Nephron (organoid): ENCODE results near the gene ANKFN1.

ENCODE experiments used
- H3K27ac Mint-ChIP-seq, 3 experiments: 2 replicates each; pipeline ENCODE4 v1.8.0; 2020; ENCODE audit warnings: mixed read lengths in 3 of 3, mild to moderate bottlenecking in 2 of 3, moderate library complexity in 1 of 3
- H3K27me3 Mint-ChIP-seq: 2 replicates; pipeline ENCODE4 v1.8.0; 2021; ENCODE audit warnings: low read depth, mild to moderate bottlenecking, moderate library complexity, mixed read lengths
- H3K36me3 Mint-ChIP-seq: 2 replicates; pipeline ENCODE4 v1.8.0; 2020; ENCODE audit warnings: low read depth, mixed read lengths
- H3K4me1 Mint-ChIP-seq: 2 replicates; pipeline ENCODE4 v1.8.0; 2020; ENCODE audit warnings: mixed read lengths
- H3K4me3 Mint-ChIP-seq, 3 experiments: 2 replicates each; pipeline ENCODE4 v1.8.0; 2020; ENCODE audit warnings: mild to moderate bottlenecking in 3 of 3, mixed read lengths in 3 of 3, moderate library complexity in 2 of 3
- H3K9me3 Mint-ChIP-seq: 2 replicates; pipeline ENCODE4 v1.8.0; 2020; ENCODE audit warnings: mixed read lengths
- CTCF ChIP-seq, 3 experiments: fragments of 200-600 bp; sonication (generic); IDR thresholded peaks; one replicate each; pipeline ENCODE4 v1.5.0; 2021; ENCODE audit warnings: antibody characterized with exemption in 3 of 3; ENCODE audit not compliant: unreplicated experiment in 3 of 3

Gene ANKFN1

GRCh38 chr17:56475116-56475515 lies 321.8 kb downstream of the ANKFN1 start:
- Mint-ChIP-seq H3K9me3 (peaks cover 14% of the 10 kb centered on the region), H3K27me3 (peaks cover 5% of the 10 kb centered on the region), H3K4me3 (no peak overlapping the region), H3K4me1 (peaks cover 6% of the 10 kb centered on the region), H3K27ac (no peak overlapping the region), H3K36me3 (peaks cover 6% of the 10 kb centered on the region)
- no peak for TF ChIP-seq CTCF (IDR thresholded peaks at IDR 0.05; ENCODE audit: unreplicated experiment in 3 of 3)

GRCh38 chr17:56478836-56479447 lies 325.7 kb downstream of the ANKFN1 start:
- H3K27me3 Mint-ChIP-seq = peaks cover 5% of the 10 kb centered on the region
- H3K36me3 Mint-ChIP-seq = no peaks in the 10 kb centered on the region
- no peak overlapping the region for H3K4me3 Mint-ChIP-seq
- H3K9me3 Mint-ChIP-seq = no peaks in the 10 kb centered on the region
- H3K27ac Mint-ChIP-seq = no peak overlapping the region
- peaks cover 32% of the 10 kb centered on the region for H3K4me1 Mint-ChIP-seq
- TF ChIP-seq CTCF (IDR thresholded peaks at IDR 0.05; ENCODE audit: unreplicated experiment in 3 of 3) = peak; percentile 50 to 60 (median 55)

DNA sequence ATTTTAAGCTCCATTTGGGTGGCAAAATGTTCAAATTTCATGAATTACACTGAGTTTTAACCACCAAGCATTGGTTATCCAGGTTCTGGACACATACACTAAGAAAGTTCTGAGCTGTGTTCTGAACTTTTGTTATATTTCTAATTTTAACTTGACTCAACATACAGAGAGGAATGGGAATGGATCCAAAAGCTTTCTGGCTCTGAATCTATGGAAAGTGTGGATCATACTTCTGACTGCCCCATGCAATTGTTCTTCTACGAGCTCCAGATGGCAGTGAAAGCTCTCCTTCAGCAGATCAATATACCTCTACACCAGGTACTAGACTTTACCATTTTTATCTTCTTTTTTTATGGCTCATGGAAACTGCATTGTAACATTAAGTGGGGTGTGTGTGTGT lies 327.2 kb downstream of the ANKFN1 start:
- H3K9me3 Mint-ChIP-seq = no peaks in the 10 kb centered on the region
- peak overlapping the region in 1 of 3 experiments; percentile 12 for H3K27ac Mint-ChIP-seq
- H3K27me3 Mint-ChIP-seq = peaks cover 5% of the 10 kb centered on the region
- peaks cover 41% of the 10 kb centered on the region for H3K4me1 Mint-ChIP-seq
- no peak overlapping the region for H3K4me3 Mint-ChIP-seq
- no peaks in the 10 kb centered on the region for H3K36me3 Mint-ChIP-seq
- TF ChIP-seq CTCF (IDR thresholded peaks at IDR 0.05; ENCODE audit: unreplicated experiment in 3 of 3) = no peak

DNA sequence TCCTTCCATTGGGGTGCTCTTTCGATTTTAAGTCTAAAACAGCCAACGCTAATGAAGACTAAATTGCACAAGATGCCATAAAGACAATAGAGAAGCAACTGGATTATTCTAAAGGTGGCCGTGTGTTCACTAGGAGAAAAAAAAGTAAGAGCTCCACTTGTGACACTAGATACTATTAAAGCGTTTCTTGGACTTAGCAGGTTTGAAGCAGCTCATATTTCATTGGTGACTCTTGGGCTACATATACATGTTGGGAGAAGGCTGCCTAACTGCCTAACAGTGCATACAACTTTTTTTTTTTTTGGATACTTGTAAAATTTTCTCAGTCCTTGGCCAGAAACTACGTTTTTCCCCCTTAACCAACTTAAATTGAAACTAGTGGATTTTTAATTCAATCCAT lies 328.4 kb downstream of the ANKFN1 start:
- no peak for TF ChIP-seq CTCF (IDR thresholded peaks at IDR 0.05; ENCODE audit: unreplicated experiment in 3 of 3)
- Mint-ChIP-seq H3K27me3 (peaks cover 5% of the 10 kb centered on the region), H3K27ac (no peak overlapping the region), H3K4me3 (no peak overlapping the region), H3K4me1 (peaks cover 41% of the 10 kb centered on the region), H3K36me3 (no peaks in the 10 kb centered on the region), H3K9me3 (no peaks in the 10 kb centered on the region)

DNA sequence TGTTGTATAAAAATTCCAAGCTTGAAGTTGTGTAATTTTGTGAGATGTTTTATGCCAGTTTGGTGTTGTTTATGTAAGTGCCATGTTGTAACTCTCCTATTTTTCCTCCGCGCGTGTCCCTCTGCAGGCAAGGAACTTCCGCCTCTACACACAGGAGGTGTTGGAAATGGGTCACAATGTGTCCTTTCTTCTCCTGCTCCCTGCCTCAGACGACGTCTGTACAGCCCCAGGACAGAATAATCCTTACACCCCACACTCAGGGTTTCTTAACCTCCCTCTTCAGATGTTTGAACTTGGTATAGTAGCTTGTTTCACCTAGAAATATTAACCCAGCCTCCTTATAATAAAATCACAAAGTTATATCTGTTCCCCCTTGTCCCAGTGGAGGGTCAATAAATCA lies 329.0 kb downstream of the ANKFN1 start:
- Mint-ChIP-seq H3K4me1 (peaks cover 41% of the 10 kb centered on the region), H3K27ac (peak overlapping the region in 1 of 3 experiments; percentile 17), H3K9me3 (no peaks in the 10 kb centered on the region), H3K27me3 (peaks cover 5% of the 10 kb centered on the region), H3K4me3 (no peak overlapping the region), H3K36me3 (no peaks in the 10 kb centered on the region)
- TF ChIP-seq CTCF (IDR thresholded peaks at IDR 0.05; ENCODE audit: unreplicated experiment in 3 of 3) = no peak

DNA sequence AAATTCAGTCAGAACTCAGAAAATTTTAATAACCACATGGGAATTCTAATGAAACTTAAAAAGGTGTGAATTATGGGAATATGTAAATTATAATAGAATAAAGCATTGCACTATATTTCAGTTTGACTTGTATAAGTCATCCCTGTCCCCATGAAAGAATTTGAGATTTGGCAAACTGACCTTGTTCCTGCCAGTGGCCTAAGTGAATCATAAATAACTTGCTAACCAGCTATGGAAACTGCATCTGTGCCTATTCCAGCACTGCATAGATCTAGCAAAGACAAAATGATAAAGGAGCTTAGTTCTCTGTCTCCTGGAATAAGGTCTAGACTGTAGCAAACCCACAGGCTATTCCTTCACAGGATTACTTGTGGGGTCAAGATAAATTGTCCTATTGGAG lies 333.5 kb downstream of the ANKFN1 start:
- Mint-ChIP-seq H3K9me3 (no peaks in the 10 kb centered on the region), H3K36me3 (no peaks in the 10 kb centered on the region), H3K4me1 (peaks cover 38% of the 10 kb centered on the region), H3K4me3 (no peak overlapping the region), H3K27me3 (no peaks in the 10 kb centered on the region), H3K27ac (no peak overlapping the region)
- no peak for TF ChIP-seq CTCF (IDR thresholded peaks at IDR 0.05; ENCODE audit: unreplicated experiment in 3 of 3)
